HG02571 (cell line): Measurements from ENCODE around the gene SLC30A5.

Experiments used
- ATAC-seq: cut with Tn5 transposase; IDR thresholded peaks from one replicate; pipeline ENCODE4 v1.9.1; 2021; ENCODE audit warnings: mild to moderate bottlenecking, moderate library complexity; ENCODE audit not compliant: unreplicated experiment

SLC30A5 gene

DNA sequence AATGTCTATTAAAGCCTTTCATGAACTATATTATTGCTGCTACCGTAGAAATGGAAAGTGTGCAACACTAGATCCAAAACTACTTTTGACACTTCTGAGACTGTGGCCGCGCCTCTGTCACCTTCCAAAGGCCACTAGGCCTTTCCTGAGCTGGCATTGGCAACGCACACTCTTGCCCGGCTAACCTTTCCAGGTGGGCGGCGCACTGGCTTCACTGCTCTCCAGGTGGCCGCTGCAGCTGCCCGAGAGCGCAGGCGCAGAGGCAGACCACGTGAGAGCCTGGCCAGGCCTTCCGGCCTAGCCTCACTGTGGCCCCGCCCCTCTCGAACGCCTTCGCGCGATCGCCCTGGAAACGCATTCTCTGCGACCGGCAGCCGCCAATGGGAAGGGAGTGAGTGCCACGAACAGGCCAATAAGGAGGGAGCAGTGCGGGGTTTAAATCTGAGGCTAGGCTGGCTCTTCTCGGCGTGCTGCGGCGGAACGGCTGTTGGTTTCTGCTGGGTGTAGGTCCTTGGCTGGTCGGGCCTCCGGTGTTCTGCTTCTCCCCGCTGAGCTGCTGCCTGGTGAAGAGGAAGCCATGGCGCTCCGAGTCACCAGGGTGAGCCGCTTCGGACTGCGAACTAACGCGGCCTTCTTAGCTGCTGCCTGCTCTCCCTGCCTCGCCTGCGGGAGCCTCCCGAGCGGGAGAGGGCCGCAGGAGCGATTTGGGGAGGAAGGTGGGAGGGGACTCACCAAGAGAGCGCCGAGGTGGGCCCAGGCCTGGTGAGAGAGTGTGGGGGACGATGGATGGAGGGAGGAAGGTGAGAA, 73.1 kb downstream of the SLC30A5 start, which contains the start of gene CCNB1:
TSS of gene CCNB1 (plus strand) at position 465 of the 807 bp plus-strand sequence. CDS start at position 578, 113 bp downstream.
- peak; percentile 99 for ATAC-seq

GRCh38 chr5:69167493-69167855, 73.7 kb downstream of the SLC30A5 start:
- ATAC-seq: no peak

GRCh38 chr5:69167929-69168328, 74.1 kb downstream of the SLC30A5 start:
- no peak for ATAC-seq

GRCh38 chr5:69170495-69170894, 76.7 kb downstream of the SLC30A5 start:
- ATAC-seq: no peak

- ATAC-seq: no peak
Measured at GRCh38 chr5:69170969-69171368, 77.2 kb downstream of the SLC30A5 start.
